Esophagus muscularis mucosa (tissue), 3 donors: ENCODE data around the gene SUPT20HL2.

ENCODE experiments used
- POLR2A ChIP-seq: fragments of 450-650 bp; IDR thresholded peaks from one replicate; pipeline ENCODE4 v1.6.1; 2017; ENCODE audit warnings: antibody characterized with exemption, moderate library complexity, mild to moderate bottlenecking, low read depth
- POLR2AphosphoS5 ChIP-seq, 2 donors: sonication (generic); formaldehyde crosslinking; IDR thresholded peaks; one replicate each; pipeline ENCODE4 v1.6.1; 2017; ENCODE audit warnings: antibody characterized with exemption in 2 of 2
- TF ChIP-seq, protein P1 (sequence below), 3 experiments: fragments of 200-600 bp in 2 of 3; fragments of 450-650 bp in 1 of 3; sonication (generic) in 2 of 3; IDR thresholded peaks; one replicate each; pipeline ENCODE4 v1.5.1; 2017 to 2019; ENCODE audit warnings: antibody characterized with exemption in 3 of 3, mild to moderate bottlenecking in 2 of 3, moderate library complexity in 1 of 3

DNA sequence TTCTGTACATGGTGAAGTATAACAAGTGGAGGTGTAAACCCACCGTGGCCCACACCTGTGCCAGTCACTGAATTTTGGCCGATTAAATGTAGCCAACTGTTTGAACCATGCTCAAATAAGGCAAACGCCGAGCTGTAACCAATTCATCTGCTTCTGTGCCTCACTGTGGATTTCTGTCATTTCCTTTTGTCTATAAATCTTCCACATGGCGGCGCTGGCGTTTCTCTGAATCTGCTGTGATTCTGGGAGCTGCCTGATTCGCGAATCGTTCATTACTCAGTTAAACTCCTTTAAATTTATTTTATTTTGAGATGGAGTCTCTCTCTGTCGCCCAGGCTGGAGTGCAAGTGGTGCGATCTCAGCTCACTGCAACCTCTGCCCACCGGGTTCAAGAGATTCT, 19.2 kb downstream of the SUPT20HL2 start:
- TF ChIP-seq POLR2A = no peak
- TF ChIP-seq, protein P1, sequence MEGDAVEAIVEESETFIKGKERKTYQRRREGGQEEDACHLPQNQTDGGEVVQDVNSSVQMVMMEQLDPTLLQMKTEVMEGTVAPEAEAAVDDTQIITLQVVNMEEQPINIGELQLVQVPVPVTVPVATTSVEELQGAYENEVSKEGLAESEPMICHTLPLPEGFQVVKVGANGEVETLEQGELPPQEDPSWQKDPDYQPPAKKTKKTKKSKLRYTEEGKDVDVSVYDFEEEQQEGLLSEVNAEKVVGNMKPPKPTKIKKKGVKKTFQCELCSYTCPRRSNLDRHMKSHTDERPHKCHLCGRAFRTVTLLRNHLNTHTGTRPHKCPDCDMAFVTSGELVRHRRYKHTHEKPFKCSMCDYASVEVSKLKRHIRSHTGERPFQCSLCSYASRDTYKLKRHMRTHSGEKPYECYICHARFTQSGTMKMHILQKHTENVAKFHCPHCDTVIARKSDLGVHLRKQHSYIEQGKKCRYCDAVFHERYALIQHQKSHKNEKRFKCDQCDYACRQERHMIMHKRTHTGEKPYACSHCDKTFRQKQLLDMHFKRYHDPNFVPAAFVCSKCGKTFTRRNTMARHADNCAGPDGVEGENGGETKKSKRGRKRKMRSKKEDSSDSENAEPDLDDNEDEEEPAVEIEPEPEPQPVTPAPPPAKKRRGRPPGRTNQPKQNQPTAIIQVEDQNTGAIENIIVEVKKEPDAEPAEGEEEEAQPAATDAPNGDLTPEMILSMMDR (IDR thresholded peaks at IDR 0.05) = peak in 1 of 3 experiments; percentile 4
- no peak for TF ChIP-seq POLR2AphosphoS5 (IDR thresholded peaks at IDR 0.05)
